Superior temporal gyrus (tissue), 1 donor: ENCODE results near the gene COPA.
"Not testable (repeated sequence)": the region's sequence is repeated elsewhere in the genome, so short reads cannot be mapped to it uniquely, and the experiment has no call there.

ENCODE experiments used
- DNase-seq: peaks from one replicate; pipeline ENCODE4 v3.0.0-alpha.2; 2016; ENCODE audit errors: extremely low spot score

Gene COPA

DNA sequence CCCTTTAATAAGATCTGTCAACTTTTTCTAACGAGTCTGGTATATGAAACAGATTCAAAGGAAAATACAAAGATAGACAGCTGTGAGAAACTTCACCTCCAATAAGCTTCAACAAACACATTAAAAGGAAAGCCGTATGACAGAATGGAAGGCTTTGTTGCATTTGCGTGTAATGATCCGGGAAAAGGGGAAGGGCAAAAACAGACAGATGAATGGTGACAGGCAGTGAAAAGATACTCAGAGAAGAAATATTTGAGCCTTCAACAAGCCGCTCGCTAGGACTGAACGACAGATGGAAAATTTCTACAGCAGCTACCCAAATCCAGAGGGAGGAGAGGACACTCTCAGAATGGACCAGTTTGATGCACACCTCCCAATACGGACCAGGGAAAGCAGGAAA is 14.9 kb downstream of the COPA start:
- peak; percentile 84 for DNase-seq

- DNase-seq: no peak
Measured at GRCh38 chr1:160326418-160326817, 16.6 kb downstream of the COPA start.

GRCh38 chr1:160325252-160325651 is 17.8 kb downstream of the COPA start:
- no peak for DNase-seq

GRCh38 chr1:160322831-160323230 is 20.2 kb downstream of the COPA start:
- no peak for DNase-seq

DNA sequence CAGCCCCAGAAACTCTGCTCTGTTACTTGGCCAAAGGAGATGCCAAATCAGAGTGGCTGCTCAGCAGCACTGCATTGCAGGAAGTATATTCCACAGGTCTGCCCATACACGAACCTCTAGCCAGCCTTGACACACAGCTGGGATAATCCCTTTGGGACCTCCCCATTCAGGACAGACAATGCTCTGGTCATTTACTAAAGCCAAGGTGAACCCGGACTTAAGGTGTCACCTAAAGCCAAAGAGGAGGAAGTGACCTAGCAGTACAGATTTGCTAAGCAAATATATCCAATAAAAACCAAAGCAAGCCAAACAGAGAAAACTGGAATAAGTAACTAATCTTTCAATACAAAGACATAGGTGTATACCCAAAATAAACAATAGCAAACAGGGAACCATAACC is 27.7 kb downstream of the COPA start:
- DNase-seq: no peak

GRCh38 chr1:160309571-160309970 is 33.5 kb downstream of the COPA start:
- DNase-seq: no peak

DNA sequence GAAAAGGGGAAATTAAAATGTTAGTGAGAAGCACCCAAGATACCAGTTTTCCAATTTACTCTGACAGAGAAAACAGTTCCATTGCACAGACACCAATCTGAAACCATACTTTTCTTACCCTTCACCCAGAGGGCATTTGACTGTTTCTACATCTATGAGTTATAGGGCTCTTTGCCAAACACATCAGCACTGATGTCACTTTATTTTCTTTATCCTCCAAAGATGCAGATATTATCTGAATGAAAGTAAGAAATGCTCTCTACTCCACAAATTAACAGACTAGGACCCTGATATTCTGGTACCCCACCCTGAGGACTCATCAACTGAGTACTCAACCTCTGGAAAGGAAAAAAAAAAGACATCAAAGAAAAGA is 33.9 kb downstream of the COPA start:
- no peak for DNase-seq

DNA sequence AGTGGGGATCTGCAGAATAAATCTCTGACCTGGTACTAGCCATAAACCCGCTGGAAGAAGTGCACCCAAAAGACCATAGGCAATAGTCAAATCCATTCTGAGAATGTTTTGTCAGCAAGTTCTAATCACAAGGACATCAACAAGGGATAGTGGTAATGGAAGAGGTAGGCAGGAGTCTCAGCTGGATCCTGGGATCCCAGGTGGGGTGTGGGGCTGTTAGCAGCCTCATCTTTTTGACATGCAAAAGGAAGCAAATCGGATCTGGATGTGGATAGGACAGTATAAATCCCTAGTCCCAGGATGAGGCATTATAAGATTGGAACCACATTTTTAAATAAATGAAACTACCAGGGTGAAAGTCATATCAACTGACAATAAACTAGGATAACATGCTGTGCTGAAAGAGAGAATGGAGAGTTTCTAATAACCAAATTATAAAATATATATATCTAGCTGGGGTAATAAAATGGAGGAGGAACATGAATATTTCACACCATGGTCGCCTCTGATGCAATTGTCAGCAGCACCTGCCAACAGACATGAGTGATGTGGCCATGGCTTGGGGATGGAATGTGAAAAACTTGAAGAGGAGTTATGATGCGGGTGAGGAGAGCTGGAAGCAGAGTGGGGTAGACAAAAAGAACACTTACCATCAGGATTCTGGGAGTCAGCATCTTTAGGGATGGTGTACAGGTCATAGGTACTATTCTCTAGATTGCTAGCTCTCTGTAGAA is 34.4 kb downstream of the COPA start:
- no peak for DNase-seq

GRCh38 chr1:160307118-160307791 is 35.8 kb downstream of the COPA start:
- no peak for DNase-seq

- DNase-seq: no peak
Measured at GRCh38 chr1:160300173-160300572, 42.9 kb downstream of the COPA start.

- DNase-seq: no peak
Measured at GRCh38 chr1:160296036-160296435, 47.0 kb downstream of the COPA start.

DNA sequence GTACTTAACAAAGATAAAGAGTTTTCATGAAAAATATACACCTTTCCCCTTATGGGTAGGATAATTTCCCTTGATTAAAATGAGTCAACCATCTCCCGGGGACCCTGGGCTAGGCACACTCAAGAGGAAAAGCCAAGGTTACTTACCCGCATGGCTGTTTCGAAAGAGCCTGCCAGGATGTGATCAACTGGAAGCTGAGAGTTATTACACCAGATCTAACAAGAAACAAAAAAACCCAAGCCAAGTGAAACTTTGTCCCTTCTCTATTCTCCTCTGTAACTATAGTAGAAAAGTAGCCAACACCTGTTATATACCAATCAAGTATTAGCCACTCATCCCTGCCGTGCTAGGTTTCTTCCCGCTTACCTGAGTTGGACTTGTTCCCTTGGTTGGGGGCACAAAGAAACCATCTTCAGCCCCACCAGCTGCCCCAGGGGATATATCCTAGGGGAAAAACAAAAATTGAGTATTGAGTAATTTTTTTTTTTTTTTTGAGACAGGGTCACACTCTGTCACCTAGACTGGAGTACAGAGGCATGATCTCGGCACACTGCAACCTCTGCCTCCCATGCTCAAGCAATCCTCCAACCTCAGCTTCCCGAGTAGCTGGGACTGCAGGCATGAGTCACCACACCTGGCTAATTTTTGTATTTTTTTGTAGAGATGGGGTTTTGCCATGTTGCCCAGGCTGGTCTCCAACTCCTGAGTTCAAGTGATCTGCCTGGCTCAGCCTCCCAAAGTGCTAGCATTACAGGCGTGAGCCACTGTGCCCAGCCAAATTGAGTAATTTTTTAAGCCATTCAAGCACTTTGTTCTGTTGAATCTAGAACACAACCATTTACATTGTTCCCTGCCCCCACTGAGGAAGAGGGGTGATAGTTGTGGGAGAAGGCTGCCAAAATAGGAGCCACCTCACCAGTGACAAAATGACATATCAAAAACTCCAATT is 49.8 kb downstream of the COPA start:
- no peak for DNase-seq

DNA sequence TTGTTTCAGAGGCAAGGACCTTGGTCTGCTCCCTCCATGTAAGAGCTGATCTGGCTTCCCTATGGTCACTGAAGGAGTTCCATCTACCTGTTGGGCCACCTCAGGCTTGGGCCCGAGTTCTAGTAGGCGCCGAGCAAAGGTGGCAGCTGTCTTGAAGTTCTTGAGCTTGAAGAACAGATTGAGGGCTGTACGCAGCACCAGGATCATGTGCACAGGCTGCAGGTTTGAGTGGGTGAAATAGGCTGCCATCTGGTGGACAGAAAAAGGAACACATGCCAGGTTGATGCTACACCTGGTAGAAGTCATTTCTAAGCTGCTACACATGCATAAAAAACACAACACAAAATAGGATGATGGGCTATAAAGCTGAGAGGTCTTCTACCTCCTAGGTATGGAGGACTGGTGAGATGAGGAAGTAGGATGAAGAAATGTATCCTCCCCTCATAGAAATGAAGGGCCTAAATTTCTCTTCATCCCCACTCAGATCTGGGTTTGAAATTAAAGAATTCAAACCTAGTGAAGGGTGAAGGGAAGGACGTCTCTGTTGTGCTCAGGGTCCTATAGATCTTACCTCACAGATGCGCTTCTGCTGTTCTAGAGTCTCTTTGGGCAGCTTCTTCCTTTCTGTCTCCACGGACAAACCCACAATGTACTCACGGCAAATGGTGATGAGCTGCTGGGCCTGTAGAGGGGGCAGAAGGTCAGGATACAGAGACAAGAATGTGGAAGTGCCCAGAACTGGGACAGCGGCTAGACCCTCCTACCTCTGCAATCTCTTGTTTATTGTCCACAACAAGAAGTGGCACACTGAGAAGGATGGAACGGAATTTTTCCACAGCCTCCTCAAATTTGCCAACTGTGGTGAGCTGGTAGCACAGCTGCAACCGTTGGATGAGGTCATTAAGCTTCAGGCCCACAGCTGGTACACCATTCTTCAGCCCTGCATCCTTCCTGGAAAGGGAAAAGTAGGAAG is 51.5 kb downstream of the COPA start:
- DNase-seq: peak; percentile 86

DNA sequence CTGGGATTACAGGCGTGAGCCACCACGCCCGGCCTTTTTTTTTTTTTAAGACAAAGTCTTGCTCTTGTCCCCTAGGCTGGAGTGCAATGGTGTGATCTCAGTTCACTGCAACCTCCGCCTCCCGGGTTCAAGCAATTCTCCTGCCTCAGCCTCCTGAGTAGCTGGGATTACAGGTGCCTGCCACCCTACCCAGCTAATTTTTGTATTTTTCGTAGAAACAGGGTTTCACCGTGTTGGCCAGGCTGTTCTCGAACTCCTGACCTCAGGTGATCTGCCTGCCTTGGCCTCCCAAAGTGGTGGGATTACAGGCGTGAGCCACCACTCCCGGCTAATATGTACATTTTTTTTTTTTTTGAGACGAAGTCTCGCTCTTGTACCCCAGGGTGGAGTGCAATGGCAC is 55.3 kb downstream of the COPA start:
- DNase-seq: not testable (repeated sequence)

DNA sequence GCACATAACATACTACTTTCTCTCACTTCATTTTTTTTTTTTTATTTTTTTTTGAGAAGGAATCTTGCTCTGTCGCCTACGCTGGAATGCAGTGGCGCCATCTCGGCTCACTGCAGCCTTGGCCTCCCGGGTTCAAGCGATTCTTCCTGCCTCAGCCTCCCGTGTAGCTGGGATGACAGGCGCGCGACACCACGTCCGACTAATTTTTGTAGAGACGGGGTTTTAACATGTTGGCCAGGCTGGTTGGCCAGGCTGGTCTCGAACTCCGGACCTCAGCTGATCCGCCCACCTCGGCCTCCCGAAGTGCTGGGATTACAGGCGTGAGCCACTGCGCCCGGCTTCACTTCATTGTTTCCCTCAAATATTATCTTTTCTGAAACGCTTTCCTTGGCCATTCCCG is 57.5 kb downstream of the COPA start:
- DNase-seq: no peak

- peak; percentile 94 for DNase-seq
Measured at GRCh38 chr1:160284782-160285344, 58.2 kb downstream of the COPA start, which contains the start of gene PEX19. TSS of gene PEX19 (minus strand) at chr1:160285133. CDS start at chr1:160285124, 9 bp downstream.

DNA sequence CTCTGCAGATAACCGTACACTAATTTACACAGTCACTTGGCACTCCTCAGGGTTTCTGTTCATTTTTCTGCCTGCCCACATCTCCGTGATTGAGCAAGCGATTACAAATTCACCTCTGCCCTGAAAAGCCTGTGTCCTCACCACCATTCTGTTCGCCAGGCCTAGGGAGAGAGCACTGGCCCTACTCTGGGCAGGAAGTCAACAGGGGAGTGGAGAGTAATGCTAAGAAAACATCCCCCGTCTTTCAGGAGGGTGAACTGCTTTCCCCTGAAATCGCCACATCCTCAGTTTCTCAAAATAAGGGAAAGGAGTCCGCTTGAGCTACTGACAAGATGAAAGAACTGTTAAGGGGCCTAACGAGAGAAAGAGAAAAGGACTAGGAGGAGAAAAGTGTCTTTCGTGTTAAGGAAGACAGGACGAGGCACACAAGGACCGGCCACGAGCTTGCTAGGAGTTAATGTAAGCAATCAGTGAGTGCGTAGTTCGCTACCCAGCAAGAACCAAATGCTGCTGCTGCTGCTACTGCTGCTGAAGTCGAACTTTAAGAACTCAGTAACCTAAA is 58.7 kb downstream of the COPA start:
- DNase-seq: peak; percentile 27

DNA sequence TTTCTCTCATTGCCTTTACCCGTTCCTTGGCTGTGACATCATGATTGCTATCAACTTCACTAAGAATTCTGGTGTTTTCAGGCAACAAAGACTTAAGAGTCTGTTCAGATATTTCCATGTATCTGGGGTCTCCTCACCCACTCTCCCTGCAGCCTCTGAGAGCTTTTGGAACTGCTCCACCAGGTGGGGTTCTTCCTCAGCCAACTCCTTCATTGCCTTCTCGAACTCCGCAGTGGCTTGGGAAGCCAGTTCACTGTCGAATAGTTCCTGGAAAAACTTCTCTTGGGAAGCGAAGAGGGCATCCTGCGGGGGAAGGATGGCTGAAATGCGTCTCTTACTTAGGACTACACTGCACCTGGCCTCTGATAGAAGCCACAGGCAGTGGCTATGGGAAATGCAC is 60.2 kb downstream of the COPA start:
- DNase-seq: no peak

DNA sequence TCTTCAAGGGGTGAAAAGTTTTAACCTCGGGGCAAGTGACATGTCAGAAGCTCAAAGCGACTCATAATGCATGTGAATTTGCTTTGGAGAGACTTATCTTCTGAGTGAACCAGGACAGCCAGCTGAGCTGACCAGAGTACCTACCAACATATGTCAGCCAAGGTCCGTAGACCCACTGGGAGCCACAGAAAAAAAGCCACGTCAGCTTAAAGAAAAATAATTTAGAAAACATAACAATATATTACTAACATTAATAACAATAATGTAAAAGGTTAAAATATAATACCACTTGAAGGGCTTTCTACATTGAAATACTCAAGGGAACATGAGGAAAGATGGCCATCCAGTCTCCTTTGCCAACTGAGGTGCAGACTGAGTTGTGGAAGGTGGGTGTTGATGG is 65.1 kb downstream of the COPA start:
- DNase-seq: no peak

DNA sequence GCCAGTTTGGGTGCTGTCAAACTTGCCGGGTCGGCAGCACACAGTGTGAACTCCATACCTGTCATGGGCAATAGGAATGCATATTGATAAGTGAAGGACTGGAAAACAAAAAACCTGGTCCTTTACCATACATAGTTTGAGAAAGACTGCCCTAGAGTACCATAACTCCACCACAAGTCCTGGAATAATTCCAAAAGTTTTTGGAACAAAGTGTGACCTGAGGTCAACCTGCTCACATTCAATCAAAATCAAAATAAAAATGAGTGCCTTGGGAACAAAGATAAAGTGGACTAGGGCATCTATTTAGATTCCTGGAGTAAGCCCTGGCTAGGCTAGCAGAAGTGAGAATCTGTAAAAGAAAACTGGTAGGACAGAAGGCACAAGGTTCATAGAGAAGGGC is 65.7 kb downstream of the COPA start:
- no peak for DNase-seq

GRCh38 chr1:160271025-160271424 is 72.0 kb downstream of the COPA start:
- DNase-seq: no peak
